Epithelial cell of esophagus (primary cell): ENCODE data around the gene SHB.
"Not testable (repeated sequence)": the region's sequence is repeated elsewhere in the genome, so short reads cannot be mapped to it uniquely, and the experiment has no call there.

Source experiments
- DNase-seq: peaks from one replicate; pipeline ENCODE4 v3.0.0; 2010; ENCODE audit warnings: low read depth
- H3K4me3 ChIP-seq: 2 replicates; pipeline ENCODE4 v1.5.1; 2011; ENCODE audit warnings: mild to moderate bottlenecking, low read length, control low read depth
- TF ChIP-seq, protein P1 (sequence below): IDR thresholded peaks from 2 replicates; pipeline ENCODE4 v1.5.1; 2011; ENCODE audit warnings: low read depth, mild to moderate bottlenecking, low read length, control low read depth, inconsistent platforms; ENCODE audit not compliant: insufficient read depth; ENCODE audit errors: missing control alignments

The SHB gene

GRCh38 chr9:37902131-37902530 is 166.9 kb downstream of the SHB start:
- H3K4me3 ChIP-seq: no peak overlapping the region
- DNase-seq: no peak
- TF ChIP-seq, protein P1, sequence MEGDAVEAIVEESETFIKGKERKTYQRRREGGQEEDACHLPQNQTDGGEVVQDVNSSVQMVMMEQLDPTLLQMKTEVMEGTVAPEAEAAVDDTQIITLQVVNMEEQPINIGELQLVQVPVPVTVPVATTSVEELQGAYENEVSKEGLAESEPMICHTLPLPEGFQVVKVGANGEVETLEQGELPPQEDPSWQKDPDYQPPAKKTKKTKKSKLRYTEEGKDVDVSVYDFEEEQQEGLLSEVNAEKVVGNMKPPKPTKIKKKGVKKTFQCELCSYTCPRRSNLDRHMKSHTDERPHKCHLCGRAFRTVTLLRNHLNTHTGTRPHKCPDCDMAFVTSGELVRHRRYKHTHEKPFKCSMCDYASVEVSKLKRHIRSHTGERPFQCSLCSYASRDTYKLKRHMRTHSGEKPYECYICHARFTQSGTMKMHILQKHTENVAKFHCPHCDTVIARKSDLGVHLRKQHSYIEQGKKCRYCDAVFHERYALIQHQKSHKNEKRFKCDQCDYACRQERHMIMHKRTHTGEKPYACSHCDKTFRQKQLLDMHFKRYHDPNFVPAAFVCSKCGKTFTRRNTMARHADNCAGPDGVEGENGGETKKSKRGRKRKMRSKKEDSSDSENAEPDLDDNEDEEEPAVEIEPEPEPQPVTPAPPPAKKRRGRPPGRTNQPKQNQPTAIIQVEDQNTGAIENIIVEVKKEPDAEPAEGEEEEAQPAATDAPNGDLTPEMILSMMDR: no peak

DNA sequence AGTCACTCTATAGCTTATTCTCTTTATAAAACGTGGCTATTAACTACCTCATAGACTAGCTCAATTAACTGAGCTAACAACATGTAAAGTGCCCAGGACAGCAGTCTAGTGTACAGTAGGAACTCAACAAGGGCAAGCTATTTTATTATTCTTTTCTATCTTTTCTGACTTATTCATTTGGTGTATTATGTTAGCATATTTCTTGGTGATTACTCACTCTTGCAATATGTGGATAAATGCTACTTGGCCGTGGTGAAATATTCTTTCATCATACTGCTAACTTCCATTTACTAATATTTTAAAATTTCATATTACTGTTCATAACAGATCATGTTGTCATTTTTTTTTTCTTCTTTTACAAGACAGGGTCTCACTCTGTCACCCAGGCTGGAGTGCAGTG is 170.0 kb downstream of the SHB start:
- DNase-seq: no peak
- TF ChIP-seq, protein P1: no peak
- no peak overlapping the region for H3K4me3 ChIP-seq

GRCh38 chr9:37897665-37898064 is 171.4 kb downstream of the SHB start:
- no peak overlapping the region for H3K4me3 ChIP-seq
- DNase-seq: peak; percentile 60
- TF ChIP-seq, protein P1: no peak

- no peak for DNase-seq
- no peak overlapping the region for H3K4me3 ChIP-seq
- TF ChIP-seq, protein P1: no peak
Measured at GRCh38 chr9:37892063-37892462, 177.0 kb downstream of the SHB start.

DNA sequence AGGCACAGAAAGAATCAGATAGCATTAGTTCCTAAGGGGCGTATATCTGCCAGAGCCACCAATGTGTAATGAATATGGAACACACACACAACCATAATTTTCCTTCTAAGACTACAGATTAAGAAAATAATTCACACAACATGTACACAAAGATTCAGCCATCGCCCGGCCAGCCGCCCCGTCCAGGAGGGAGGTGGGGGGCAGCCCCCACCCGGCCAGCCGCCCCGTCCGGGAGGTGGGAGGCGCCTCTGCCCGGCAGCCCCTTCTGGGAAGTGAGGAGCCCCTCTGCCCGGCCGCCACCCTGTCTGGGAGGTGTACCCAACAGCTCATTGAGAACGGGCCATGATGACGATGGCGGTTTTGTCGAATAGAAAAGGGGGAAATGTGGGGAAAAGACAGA is 178.0 kb downstream of the SHB start:
- DNase-seq, H3K4me3 ChIP-seq: not testable (repeated sequence)

GRCh38 chr9:37889536-37889935 is 179.5 kb downstream of the SHB start:
- no peak for DNase-seq
- TF ChIP-seq, protein P1: no peak
- no peak overlapping the region for H3K4me3 ChIP-seq

- not testable (repeated sequence) for DNase-seq, H3K4me3 ChIP-seq
Measured at GRCh38 chr9:37887977-37888583, 180.9 kb downstream of the SHB start.

DNA sequence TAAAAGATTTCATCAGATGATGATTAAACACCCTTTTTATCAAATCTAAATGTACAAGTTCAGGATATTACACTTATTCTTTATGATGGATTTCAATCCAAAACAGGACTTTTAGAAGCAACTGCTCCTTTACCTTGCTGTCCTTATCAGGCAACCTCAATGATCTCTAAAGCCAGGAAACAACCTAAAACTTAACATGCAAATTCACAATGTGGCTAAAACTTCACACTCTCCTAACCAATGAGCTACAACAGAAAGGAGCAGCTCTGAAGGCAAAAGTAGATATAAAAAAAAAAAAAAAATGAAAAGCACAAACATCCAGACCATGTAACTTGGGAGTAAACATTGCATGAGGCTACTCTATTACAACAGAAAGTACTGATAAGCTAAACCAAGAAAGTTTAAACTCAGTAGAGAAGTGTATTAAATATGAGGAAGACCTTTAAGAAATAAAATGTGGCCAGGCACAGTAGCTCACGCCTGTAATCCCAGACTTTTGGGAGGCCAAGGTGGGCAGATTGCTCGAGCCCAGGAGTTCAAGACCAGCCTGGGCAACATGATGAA is 188.0 kb downstream of the SHB start:
- TF ChIP-seq, protein P1: no peak

More for the DNA sequence above, 188.0 kb downstream of the SHB start:
- H3K4me3 ChIP-seq: no peak overlapping the region
- DNase-seq: no peak
